Measurements from ENCODE around the gene ERVV-1.
"Not testable (repeated sequence)": the region's sequence is repeated elsewhere in the genome, so short reads cannot be mapped to it uniquely, and the experiment has no call there.

The ERVV-1 gene

DNA sequence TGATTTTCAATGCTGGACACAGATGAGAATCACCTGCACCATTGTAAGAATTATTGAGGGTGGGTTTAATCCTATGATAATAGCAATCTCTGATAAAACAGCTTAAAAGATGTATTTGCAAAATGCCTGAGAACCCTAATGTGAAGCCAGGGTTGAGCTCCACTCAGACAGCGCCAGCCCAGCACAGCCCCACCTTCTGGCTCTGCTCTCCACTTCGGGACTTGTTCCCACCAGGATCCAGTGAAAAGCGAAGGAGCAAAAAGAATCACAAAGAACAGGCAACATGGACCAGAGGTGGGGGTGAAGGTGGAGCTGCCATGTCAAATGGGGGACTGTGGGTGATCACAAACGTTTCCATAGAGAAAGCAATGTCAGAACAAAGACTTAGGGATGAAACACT is 32.4 kb upstream of the ERVV-1 start:
- ChIA-PET CTCF (no interaction called here), POLR2A (no interaction called here)
- Histone ChIP-seq H3K27ac (ENCODE audit: extremely low read depth, low read depth, low read length) (no peak overlapping the region), H3K4me1 (ENCODE audit: control insufficient read depth, insufficient read depth, low read length) (no peaks in the 10 kb centered on the region), H3K4me3 (ENCODE audit: low read depth, low read length) (no peak overlapping the region), H3K9me3 (ENCODE audit: control insufficient read depth, insufficient read depth, low read depth, low read length) (no peaks in the 10 kb centered on the region; the same call in none of the 2 replicates), H3K36me3 (ENCODE audit: control insufficient read depth in 2 of 2, insufficient read depth in 1 of 2, low read length in 2 of 2) (no peaks in the 10 kb centered on the region)
- no peak for TF ChIP-seq ZNF112 (tag by site-specific recombination; IDR thresholded peaks at IDR 0.05)
- TF ChIP-seq ZNF133 (tag by site-specific recombination; IDR thresholded peaks at IDR 0.05): no peak
- no peak for TF ChIP-seq SCRT1 (tag by site-specific recombination; IDR thresholded peaks at IDR 0.05; ENCODE audit: borderline replicate concordance)
- TF ChIP-seq ZNF555 (tag by site-specific recombination; conservative IDR thresholded peaks at IDR 0.05): no peak
- no peak for TF ChIP-seq SP7 (tag by site-specific recombination; IDR thresholded peaks at IDR 0.05)
- no peak for TF ChIP-seq ZNF549 (tag by site-specific recombination; IDR thresholded peaks at IDR 0.05)
- TF ChIP-seq, protein P1, sequence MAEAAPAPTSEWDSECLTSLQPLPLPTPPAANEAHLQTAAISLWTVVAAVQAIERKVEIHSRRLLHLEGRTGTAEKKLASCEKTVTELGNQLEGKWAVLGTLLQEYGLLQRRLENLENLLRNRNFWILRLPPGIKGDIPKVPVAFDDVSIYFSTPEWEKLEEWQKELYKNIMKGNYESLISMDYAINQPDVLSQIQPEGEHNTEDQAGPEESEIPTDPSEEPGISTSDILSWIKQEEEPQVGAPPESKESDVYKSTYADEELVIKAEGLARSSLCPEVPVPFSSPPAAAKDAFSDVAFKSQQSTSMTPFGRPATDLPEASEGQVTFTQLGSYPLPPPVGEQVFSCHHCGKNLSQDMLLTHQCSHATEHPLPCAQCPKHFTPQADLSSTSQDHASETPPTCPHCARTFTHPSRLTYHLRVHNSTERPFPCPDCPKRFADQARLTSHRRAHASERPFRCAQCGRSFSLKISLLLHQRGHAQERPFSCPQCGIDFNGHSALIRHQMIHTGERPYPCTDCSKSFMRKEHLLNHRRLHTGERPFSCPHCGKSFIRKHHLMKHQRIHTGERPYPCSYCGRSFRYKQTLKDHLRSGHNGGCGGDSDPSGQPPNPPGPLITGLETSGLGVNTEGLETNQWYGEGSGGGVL (tag by site-specific recombination; IDR thresholded peaks at IDR 0.05): no peak
- no peak for TF ChIP-seq ZNF501 (tag by site-specific recombination; IDR thresholded peaks at IDR 0.05)
- TF ChIP-seq ZNF660 (tag by site-specific recombination; IDR thresholded peaks at IDR 0.05): no peak
- TF ChIP-seq ZNF707 (tag by site-specific recombination; IDR thresholded peaks at IDR 0.05): no peak
- no peak for TF ChIP-seq ZNF221 (tag by site-specific recombination; IDR thresholded peaks at IDR 0.05; ENCODE audit: borderline replicate concordance)

DNA sequence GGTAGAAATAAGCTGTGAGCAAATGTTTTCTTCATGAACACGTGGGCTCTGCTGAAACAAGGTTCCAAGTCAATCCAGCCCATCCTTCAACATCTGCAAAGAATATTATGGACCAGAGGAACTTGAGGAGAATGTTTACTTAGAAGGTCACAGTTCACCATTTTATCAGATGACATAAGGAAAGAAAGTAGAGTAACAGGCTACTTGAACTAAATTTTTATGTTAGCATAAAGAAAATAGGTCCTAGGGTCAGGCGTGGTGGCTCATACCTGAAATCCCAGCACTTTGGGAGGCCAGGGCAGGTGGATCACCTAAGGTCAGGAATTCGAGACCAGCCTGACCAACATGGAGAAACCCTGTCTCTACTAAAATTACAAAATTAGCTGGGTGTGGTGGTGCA is 30.6 kb upstream of the ERVV-1 start:
- H3K4me1 ChIP-seq (ENCODE audit: control insufficient read depth, insufficient read depth, low read length); POLR2A ChIA-PET; H3K36me3 ChIP-seq (ENCODE audit: control insufficient read depth in 2 of 2, insufficient read depth in 1 of 2, low read length in 2 of 2); H3K4me3 ChIP-seq (ENCODE audit: low read depth, low read length); H3K27ac ChIP-seq (ENCODE audit: extremely low read depth, low read depth, low read length); H3K9me3 ChIP-seq (ENCODE audit: control insufficient read depth, insufficient read depth, low read depth, low read length): not testable (repeated sequence)
- CTCF ChIA-PET: interaction anchor here (0.6 kb wide), 1 partner anchor 604 kb away, joined by 4 read pairs; no protein-coding TSS in a partner anchor

DNA sequence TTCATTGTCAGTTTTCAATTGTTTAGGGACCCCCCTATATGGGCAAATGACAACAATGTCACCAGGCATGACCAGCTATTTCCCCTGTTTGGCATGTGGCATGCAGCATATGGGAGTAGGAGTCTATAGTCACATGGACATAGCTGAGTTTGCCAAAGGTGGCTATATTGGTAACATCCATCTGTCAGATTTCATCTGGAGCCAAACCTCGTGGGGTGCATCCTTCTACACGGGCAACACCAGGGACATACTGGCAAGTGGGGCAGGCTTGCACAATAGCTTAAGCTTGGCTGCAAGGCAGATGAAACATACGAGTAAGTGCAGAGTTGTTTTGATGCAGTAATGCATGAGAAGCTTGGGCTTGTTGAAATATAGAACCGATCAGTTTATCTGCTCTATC is 26.5 kb upstream of the ERVV-1 start:
- ChIA-PET POLR2A (no interaction called here), CTCF (no interaction called here)
- no peak overlapping the region for H3K27ac ChIP-seq (ENCODE audit: extremely low read depth, low read depth, low read length)

More for the DNA sequence above, 26.5 kb upstream of the ERVV-1 start:
- no peaks in the 10 kb centered on the region for H3K36me3 ChIP-seq (ENCODE audit: control insufficient read depth in 2 of 2, insufficient read depth in 1 of 2, low read length in 2 of 2)
- no peaks in the 10 kb centered on the region for H3K4me1 ChIP-seq (ENCODE audit: control insufficient read depth, insufficient read depth, low read length)
- TF ChIP-seq ZNF112 (tag by site-specific recombination; IDR thresholded peaks at IDR 0.05) (no peak), ZNF169 (tag by site-specific recombination; IDR thresholded peaks at IDR 0.05) (no peak), ZNF510 (tag by site-specific recombination; IDR thresholded peaks at IDR 0.05; ENCODE audit: insufficient replicate concordance) (no peak), ZBTB8A (tag by site-specific recombination; IDR thresholded peaks at IDR 0.05) (no peak), ZNF654 (tag by site-specific recombination; IDR thresholded peaks at IDR 0.05; ENCODE audit: low read depth) (no peak), ZNF660 (tag by site-specific recombination; IDR thresholded peaks at IDR 0.05) (no peak), ZNF561 (tag by site-specific recombination; IDR thresholded peaks at IDR 0.05; ENCODE audit: borderline replicate concordance) (no peak), ZNF2 (tag by site-specific recombination; IDR thresholded peaks at IDR 0.05) (no peak), HOXC10 (CRISPR knock-in tag; IDR thresholded peaks at IDR 0.05) (no peak), SCRT1 (tag by site-specific recombination; IDR thresholded peaks at IDR 0.05; ENCODE audit: borderline replicate concordance) (no peak), ZNF664 (tag by site-specific recombination; IDR thresholded peaks at IDR 0.05) (no peak)
- TF ChIP-seq, protein P2, sequence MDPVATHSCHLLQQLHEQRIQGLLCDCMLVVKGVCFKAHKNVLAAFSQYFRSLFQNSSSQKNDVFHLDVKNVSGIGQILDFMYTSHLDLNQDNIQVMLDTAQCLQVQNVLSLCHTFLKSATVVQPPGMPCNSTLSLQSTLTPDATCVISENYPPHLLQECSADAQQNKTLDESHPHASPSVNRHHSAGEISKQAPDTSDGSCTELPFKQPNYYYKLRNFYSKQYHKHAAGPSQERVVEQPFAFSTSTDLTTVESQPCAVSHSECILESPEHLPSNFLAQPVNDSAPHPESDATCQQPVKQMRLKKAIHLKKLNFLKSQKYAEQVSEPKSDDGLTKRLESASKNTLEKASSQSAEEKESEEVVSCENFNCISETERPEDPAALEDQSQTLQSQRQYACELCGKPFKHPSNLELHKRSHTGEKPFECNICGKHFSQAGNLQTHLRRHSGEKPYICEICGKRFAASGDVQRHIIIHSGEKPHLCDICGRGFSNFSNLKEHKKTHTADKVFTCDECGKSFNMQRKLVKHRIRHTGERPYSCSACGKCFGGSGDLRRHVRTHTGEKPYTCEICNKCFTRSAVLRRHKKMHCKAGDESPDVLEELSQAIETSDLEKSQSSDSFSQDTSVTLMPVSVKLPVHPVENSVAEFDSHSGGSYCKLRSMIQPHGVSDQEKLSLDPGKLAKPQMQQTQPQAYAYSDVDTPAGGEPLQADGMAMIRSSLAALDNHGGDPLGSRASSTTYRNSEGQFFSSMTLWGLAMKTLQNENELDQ (tag by site-specific recombination; IDR thresholded peaks at IDR 0.05; ENCODE audit: low read depth): no peak
- TF ChIP-seq, protein P3, sequence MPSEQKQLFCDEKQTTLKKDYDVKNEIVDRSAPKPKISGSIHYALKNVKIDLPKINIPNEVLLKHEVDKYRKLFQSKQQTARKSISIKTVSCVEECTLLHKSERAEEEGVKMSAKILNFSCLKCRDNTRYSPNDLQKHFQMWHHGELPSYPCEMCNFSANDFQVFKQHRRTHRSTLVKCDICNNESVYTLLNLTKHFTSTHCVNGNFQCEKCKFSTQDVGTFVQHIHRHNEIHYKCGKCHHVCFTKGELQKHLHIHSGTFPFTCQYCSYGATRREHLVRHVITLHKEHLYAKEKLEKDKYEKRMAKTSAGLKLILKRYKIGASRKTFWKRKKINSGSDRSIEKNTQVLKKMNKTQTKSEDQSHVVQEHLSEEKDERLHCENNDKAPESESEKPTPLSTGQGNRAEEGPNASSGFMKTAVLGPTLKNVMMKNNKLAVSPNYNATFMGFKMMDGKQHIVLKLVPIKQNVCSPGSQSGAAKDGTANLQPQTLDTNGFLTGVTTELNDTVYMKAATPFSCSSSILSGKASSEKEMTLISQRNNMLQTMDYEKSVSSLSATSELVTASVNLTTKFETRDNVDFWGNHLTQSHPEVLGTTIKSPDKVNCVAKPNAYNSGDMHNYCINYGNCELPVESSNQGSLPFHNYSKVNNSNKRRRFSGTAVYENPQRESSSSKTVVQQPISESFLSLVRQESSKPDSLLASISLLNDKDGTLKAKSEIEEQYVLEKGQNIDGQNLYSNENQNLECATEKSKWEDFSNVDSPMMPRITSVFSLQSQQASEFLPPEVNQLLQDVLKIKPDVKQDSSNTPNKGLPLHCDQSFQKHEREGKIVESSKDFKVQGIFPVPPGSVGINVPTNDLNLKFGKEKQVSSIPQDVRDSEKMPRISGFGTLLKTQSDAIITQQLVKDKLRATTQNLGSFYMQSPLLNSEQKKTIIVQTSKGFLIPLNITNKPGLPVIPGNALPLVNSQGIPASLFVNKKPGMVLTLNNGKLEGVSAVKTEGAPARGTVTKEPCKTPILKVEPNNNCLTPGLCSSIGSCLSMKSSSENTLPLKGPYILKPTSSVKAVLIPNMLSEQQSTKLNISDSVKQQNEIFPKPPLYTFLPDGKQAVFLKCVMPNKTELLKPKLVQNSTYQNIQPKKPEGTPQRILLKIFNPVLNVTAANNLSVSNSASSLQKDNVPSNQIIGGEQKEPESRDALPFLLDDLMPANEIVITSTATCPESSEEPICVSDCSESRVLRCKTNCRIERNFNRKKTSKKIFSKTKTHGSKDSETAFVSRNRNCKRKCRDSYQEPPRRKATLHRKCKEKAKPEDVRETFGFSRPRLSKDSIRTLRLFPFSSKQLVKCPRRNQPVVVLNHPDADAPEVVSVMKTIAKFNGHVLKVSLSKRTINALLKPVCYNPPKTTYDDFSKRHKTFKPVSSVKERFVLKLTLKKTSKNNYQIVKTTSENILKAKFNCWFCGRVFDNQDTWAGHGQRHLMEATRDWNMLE (tag by site-specific recombination; conservative IDR thresholded peaks at IDR 0.05; ENCODE audit: low read depth): no peak
- no peaks in the 10 kb centered on the region for H3K9me3 ChIP-seq (ENCODE audit: control insufficient read depth, insufficient read depth, low read depth, low read length)
- no peak overlapping the region for H3K4me3 ChIP-seq (ENCODE audit: low read depth, low read length)

Measured in HEK293 (cell line).